ENCODE data around the gene IL32. TPM values are rescaled to one million over a fixed set of nuclear protein-coding genes. Genes with fewer than 3 reads are reported as not detected.

The IL32 gene
- total and polyA plus RNA-seq, 2 of the 4 experiments (the other 2 are of a cell fraction) = 25.6 to 95.7 TPM

DNA sequence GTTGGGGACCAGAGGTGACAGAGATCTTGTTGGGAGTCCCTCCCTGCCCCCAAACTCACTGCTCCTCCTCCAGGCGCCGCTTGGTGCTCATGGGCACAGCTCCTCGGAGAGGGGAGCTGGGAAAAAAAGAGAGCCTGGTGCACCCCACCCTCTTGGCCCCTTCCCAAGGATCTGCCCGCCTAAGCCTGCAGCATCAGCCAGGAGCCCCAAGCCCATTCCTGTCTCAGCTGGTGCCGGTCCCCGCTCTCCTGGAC, 42.1 kb upstream of the IL32 start:
- in situ Hi-C loops (cut with MboI; ENCODE audit: low sequenced_read_pairs) = no loop called here
- dilution Hi-C loops (cut with HindIII; ENCODE audit: low sequenced_read_pairs, unreplicated experiment) = no loop called here
- ATAC-seq (ENCODE audit: low read depth) = peak; percentile 0

More for the DNA sequence above, 42.1 kb upstream of the IL32 start:
- Histone ChIP-seq H3K4me1 (ENCODE audit: control insufficient read depth, insufficient read depth, low read length) (peaks cover 11% of the 10 kb centered on the region), H2BK120ac (ENCODE audit: low read depth, low read length) (peak overlapping the region; percentile 93), H3K27ac (ENCODE audit: insufficient read depth, low read length) (peak overlapping the region; percentile 100), H3K4ac (ENCODE audit: low read depth, low read length) (peak overlapping the region; percentile 99), H2BK15ac (ENCODE audit: low read depth, low read length) (peak overlapping the region; percentile 87; the same call in 1 of the 3 replicates), H2AK9ac (replicated peaks; ENCODE audit: low read depth, low read length, poor library complexity) (peak overlapping the region; percentile 93), H4K20me1 (ENCODE audit: insufficient read depth, low read length) (peaks cover 34% of the 10 kb centered on the region), H4K8ac (ENCODE audit: low read depth in 2 of 2, low read length in 2 of 2) (peak overlapping the region; percentile 98), H3K56ac (ENCODE audit: extremely low read depth, insufficient read depth, low read length) (peak overlapping the region; percentile 100), H4K91ac (ENCODE audit: insufficient read depth, low read depth, low read length) (peak overlapping the region; percentile 99), H2BK5ac (ENCODE audit: low read depth, low read length, poor library complexity, severe bottlenecking) (peak overlapping the region; percentile 99), H3K9ac (ENCODE audit: low read depth, low read length) (peak overlapping the region; percentile 99), H3K27me3 (ENCODE audit: control insufficient read depth, insufficient read depth, low read length) (no peaks in the 10 kb centered on the region), H2BK20ac (ENCODE audit: low read depth, low read length) (peak overlapping the region; percentile 53; the same call in 1 of the 2 replicates), H3K4me2 (ENCODE audit: low read depth, low read length) (peak overlapping the region; percentile 95), H3K79me1 (ENCODE audit: low read depth in 1 of 2, low read length in 2 of 2) (peaks cover 0 to 27% of the 10 kb centered on the region in 2 experiments; a peak in 2 of 4 replicates), H3K36me3 (ENCODE audit: control insufficient read depth, insufficient read depth, low read length) (peaks cover 22% of the 10 kb centered on the region), H3K9me3 (ENCODE audit: control insufficient read depth, insufficient read depth, low read length) (no peaks in the 10 kb centered on the region), H3K4me3 (ENCODE audit: insufficient read depth, low read depth, low read length) (peak overlapping the region; percentile 57), H2AFZ (replicated peaks; ENCODE audit: low read length, poor library complexity) (peak overlapping the region; percentile 90), H3K18ac (ENCODE audit: low read depth, low read length) (peak overlapping the region; percentile 96), H3K23ac (ENCODE audit: low read depth, low read length) (peak overlapping the region; percentile 99), H3K14ac (replicated peaks; ENCODE audit: low read depth, low read length) (peak overlapping the region; percentile 97), H2AK5ac (ENCODE audit: low read depth, low read length) (peak overlapping the region; percentile 99), H4K5ac (ENCODE audit: low read depth, low read length) (peak overlapping the region; percentile 90), H3K9me1 (ENCODE audit: insufficient read depth, low read length) (no peaks in the 10 kb centered on the region)
- DNase-seq = peak; percentile 66
- no TSS peak for BruUV-seq (replicated peaks)
- WGBS, 2 experiments (ENCODE audit: extremely low coverage in 2 of 2, insufficient read length in 1 of 2) = no CpG with 5 or more reads among the region's 6 CpGs
- intact Hi-C loops (cut with micrococcal nuclease) = no loop called here
- TF ChIP-seq NFE2L2 (IDR thresholded peaks at IDR 0.05; ENCODE audit: low read depth, low read length) (no peak), MAZ (IDR thresholded peaks at IDR 0.05; ENCODE audit: borderline replicate concordance, low read depth, low read length) (no peak; the same call in 1 of the 2 replicates), FOS (IDR thresholded peaks at IDR 0.05; ENCODE audit: low read depth, low read length) (no peak), RAD21 (IDR thresholded peaks at IDR 0.05; ENCODE audit: low read length) (no peak), CEBPB (IDR thresholded peaks at IDR 0.05; ENCODE audit: low read depth, low read length) (no peak), SMC3 (IDR thresholded peaks at IDR 0.05; ENCODE audit: low read depth, low read length) (no peak), MAFK (IDR thresholded peaks at IDR 0.05; ENCODE audit: low read depth, low read length) (no peak), RCOR1 (IDR thresholded peaks at IDR 0.05; ENCODE audit: insufficient replicate concordance, low read length) (no peak), CTCF (conservative IDR thresholded peaks at IDR 0.05; ENCODE audit: low read depth, low read length) (no peak)
- TF ChIP-seq, protein P1, sequence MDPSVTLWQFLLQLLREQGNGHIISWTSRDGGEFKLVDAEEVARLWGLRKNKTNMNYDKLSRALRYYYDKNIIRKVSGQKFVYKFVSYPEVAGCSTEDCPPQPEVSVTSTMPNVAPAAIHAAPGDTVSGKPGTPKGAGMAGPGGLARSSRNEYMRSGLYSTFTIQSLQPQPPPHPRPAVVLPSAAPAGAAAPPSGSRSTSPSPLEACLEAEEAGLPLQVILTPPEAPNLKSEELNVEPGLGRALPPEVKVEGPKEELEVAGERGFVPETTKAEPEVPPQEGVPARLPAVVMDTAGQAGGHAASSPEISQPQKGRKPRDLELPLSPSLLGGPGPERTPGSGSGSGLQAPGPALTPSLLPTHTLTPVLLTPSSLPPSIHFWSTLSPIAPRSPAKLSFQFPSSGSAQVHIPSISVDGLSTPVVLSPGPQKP (IDR thresholded peaks at IDR 0.05; ENCODE audit: borderline replicate concordance, low read depth, low read length) = no peak
- POLR2A ChIA-PET (ENCODE audit: unreplicated experiment) = interaction anchor here (0.5 to 1.4 kb wide), 3 partner anchors 11 to 110 kb away, joined by 3 to 5 read pairs (median 3); partner anchors contain the start of gene CLDN9
- CTCF ChIA-PET = interaction anchor here (0.9 to 1.1 kb wide), 2 partner anchors 8 to 106 kb away, joined by 3 to 6 read pairs; no protein-coding TSS in a partner anchor

Measured in IMR-90 (cell line).